ENCODE data around the gene TLE4. TPM values are rescaled to one million over a fixed set of nuclear protein-coding genes. Genes with fewer than 3 reads are reported as not detected.

The TLE4 gene
- total RNA-seq, 3 donors from 2014 or later: 25.0 to 47.0 (median 35.1) TPM

GRCh38 chr9:79581388-79581787 lies 9.6 kb downstream of the TLE4 start:
- intact Hi-C loops (cut with DNase I; ENCODE audit: low total_unique reads): no loop called here
- no peak for DNase-seq (ENCODE audit: low spot score in 2 of 2)
- H3K4me1 ChIP-seq: no peaks in the 10 kb centered on the region
- H3K36me3 ChIP-seq: no peaks in the 10 kb centered on the region
- peak overlapping the region in 1 of 2 donors; percentile 28 for H3K27ac ChIP-seq
- no peaks in the 10 kb centered on the region for H3K27me3 ChIP-seq
- TF ChIP-seq CTCF (IDR thresholded peaks at IDR 0.05): no peak
- TF ChIP-seq POLR2A (IDR thresholded peaks at IDR 0.05): no peak
- no peak for TF ChIP-seq POLR2AphosphoS5 (IDR thresholded peaks at IDR 0.05)
- peak overlapping the region in 1 of 3 donors; percentile 27 for H3K4me3 ChIP-seq
- H3K9me3 ChIP-seq: no peaks in the 10 kb centered on the region

- peak overlapping the region in 1 of 2 donors; percentile 28 for H3K27ac ChIP-seq
- intact Hi-C loops (cut with DNase I; ENCODE audit: low total_unique reads): no loop called here
- H3K4me1 ChIP-seq: no peaks in the 10 kb centered on the region
- DNase-seq (ENCODE audit: low spot score in 2 of 2): no peak
- no peaks in the 10 kb centered on the region for H3K27me3 ChIP-seq
- H3K36me3 ChIP-seq: no peaks in the 10 kb centered on the region
- no peaks in the 10 kb centered on the region for H3K9me3 ChIP-seq
- H3K4me3 ChIP-seq: peak overlapping the region in 1 of 3 donors; percentile 27
- no peak for TF ChIP-seq POLR2AphosphoS5 (IDR thresholded peaks at IDR 0.05)
- TF ChIP-seq CTCF (IDR thresholded peaks at IDR 0.05): no peak
- no peak for TF ChIP-seq POLR2A (IDR thresholded peaks at IDR 0.05)
These were observed 10.0 kb downstream of the TLE4 start for GRCh38 chr9:79581794-79582193.

GRCh38 chr9:79583952-79584654 lies 12.3 kb downstream of the TLE4 start:
- TF ChIP-seq CTCF (IDR thresholded peaks at IDR 0.05): no peak
- no peak for TF ChIP-seq POLR2A (IDR thresholded peaks at IDR 0.05)
- TF ChIP-seq POLR2AphosphoS5 (IDR thresholded peaks at IDR 0.05): no peak
- no peak for DNase-seq (ENCODE audit: low spot score in 2 of 2)
- no peaks in the 10 kb centered on the region for H3K4me1 ChIP-seq
- no peaks in the 10 kb centered on the region for H3K9me3 ChIP-seq
- H3K27ac ChIP-seq: no peak overlapping the region
- H3K4me3 ChIP-seq: no peak overlapping the region
- intact Hi-C loops (cut with DNase I; ENCODE audit: low total_unique reads): no loop called here
- no peaks in the 10 kb centered on the region for H3K27me3 ChIP-seq
- H3K36me3 ChIP-seq: no peaks in the 10 kb centered on the region

- DNase-seq (ENCODE audit: low spot score in 2 of 2): no peak
- TF ChIP-seq POLR2A (IDR thresholded peaks at IDR 0.05) (no peak), POLR2AphosphoS5 (IDR thresholded peaks at IDR 0.05) (no peak), CTCF (IDR thresholded peaks at IDR 0.05) (no peak)
- Histone ChIP-seq H3K4me3 (no peak overlapping the region), H3K27ac (no peak overlapping the region), H3K9me3 (no peaks in the 10 kb centered on the region), H3K27me3 (no peaks in the 10 kb centered on the region), H3K4me1 (no peaks in the 10 kb centered on the region), H3K36me3 (no peaks in the 10 kb centered on the region)
- intact Hi-C loops (cut with DNase I; ENCODE audit: low total_unique reads): no loop called here
These were observed 12.9 kb downstream of the TLE4 start for GRCh38 chr9:79584655-79584982.

- Histone ChIP-seq H3K4me3 (no peak overlapping the region), H3K36me3 (no peaks in the 10 kb centered on the region), H3K27me3 (no peaks in the 10 kb centered on the region), H3K4me1 (peaks cover 0 to 5% of the 10 kb centered on the region in 2 donors), H3K27ac (no peak overlapping the region), H3K9me3 (no peaks in the 10 kb centered on the region)
- intact Hi-C loops (cut with DNase I; ENCODE audit: low total_unique reads): no loop called here
- no peak for TF ChIP-seq CTCF (IDR thresholded peaks at IDR 0.05)
- TF ChIP-seq POLR2A (IDR thresholded peaks at IDR 0.05): no peak
- TF ChIP-seq POLR2AphosphoS5 (IDR thresholded peaks at IDR 0.05): no peak
- DNase-seq (ENCODE audit: low spot score in 2 of 2): no peak
These were observed 16.9 kb downstream of the TLE4 start for GRCh38 chr9:79588488-79589223.

All from breast epithelium (tissue), 4 donors.